GM12878 (cell line): ENCODE data around the gene ANKRD40CL. TPM values are rescaled to one million over a fixed set of nuclear protein-coding genes. Genes with fewer than 3 reads are reported as not detected.

Experiments
- ATAC-seq: fragments of 200-7000 bp; cut with Tn5 transposase; 3 replicates; pipeline ENCODE4 v1.9.1; 2020; ENCODE audit warnings: mild to moderate bottlenecking, moderate library complexity
- BruUV-seq: library from RNA; stranded (reverse); fragments of 400-500 nt; replicated peaks from 2 replicates; lab custom pipeline; 2021; lab: Mats Ljungman, UMichigan
- CTCF ChIA-PET: fragments of 300-600 bp; sonication (Branson Sonifier 250); formaldehyde crosslinking; extraction: SDS; loops from one replicate; lab custom pipeline; 2021; ENCODE audit warnings: inconsistent platforms; lab: Yijun Ruan, JAX
- POLR2A ChIA-PET: fragments of 350-600 bp; formaldehyde crosslinking; extraction: SDS; loops from one replicate; lab custom pipeline; 2021; ENCODE audit warnings: inconsistent platforms; lab: Charles Lee
- RAD21 ChIA-PET: fragments of 300-600 bp; sonication (Branson Sonifier 250); formaldehyde crosslinking; loops from one replicate; lab custom pipeline; 2023; ENCODE audit warnings: antibody characterized with exemption; ENCODE audit not compliant: unreplicated experiment; lab: Charles Lee
- SMC1A ChIA-PET: fragments of 300-600 bp; sonication (Branson Sonifier 250); formaldehyde crosslinking; loops from one replicate; lab custom pipeline; 2023; ENCODE audit not compliant: unreplicated experiment, uncharacterized antibody; lab: Charles Lee
- DNase-seq: peaks from one replicate; pipeline ENCODE4 v3.0.0-alpha.2; 2011; ENCODE audit warnings: low read depth, low spot score
- FAIRE-seq: peaks from 3 replicates; lab custom pipeline; 2011; peaks lifted over from hg19 to GRCh38; lab: Jason Lieb, UNC
- H2AFZ ChIP-seq: 2 replicates; pipeline ENCODE4 v1.6.0; 2011; ENCODE audit warnings: low read depth, low read length, control low read depth; ENCODE audit not compliant: control insufficient read depth
- H3K27ac ChIP-seq: 2 replicates; pipeline ENCODE4 v1.5.1; 2011; ENCODE audit warnings: control low read depth; ENCODE audit not compliant: control insufficient read depth, insufficient read depth
- H3K27me3 ChIP-seq, 2 experiments: replicated peaks in 1 of 2; 2 replicates each; pipeline versions ENCODE4 v1.6.0 to v1.6.1; 2011; ENCODE audit warnings: low read length in 1 of 2; ENCODE audit not compliant: control insufficient read depth in 2 of 2, insufficient read depth in 2 of 2
- H3K36me3 ChIP-seq, 2 experiments: 2 replicates each; pipeline ENCODE4 v1.5.1; 2011; ENCODE audit warnings: low read length in 1 of 2; ENCODE audit not compliant: control insufficient read depth in 2 of 2, insufficient read depth in 2 of 2
- H3K4me1 ChIP-seq: 2 replicates; pipeline ENCODE4 v1.6.1; 2011; ENCODE audit warnings: mild to moderate bottlenecking, low read length, moderate library complexity, mixed read lengths; ENCODE audit not compliant: control insufficient read depth, insufficient read depth
- H3K4me2 ChIP-seq: 2 replicates; pipeline ENCODE4 v1.6.0; 2011; ENCODE audit warnings: control low read depth; ENCODE audit not compliant: control insufficient read depth, insufficient read depth
- H3K4me3 ChIP-seq: fragments of 200-600 bp; sonication (generic); 2 replicates; pipeline ENCODE4 v1.5.1; 2016
- H3K79me2 ChIP-seq: 2 replicates; pipeline ENCODE4 v1.6.0; 2011; ENCODE audit warnings: low read length; ENCODE audit not compliant: control insufficient read depth, insufficient read depth
- H3K9ac ChIP-seq: 2 replicates; pipeline ENCODE4 v1.8.0; 2011; ENCODE audit warnings: low read length, control low read depth, mixed read lengths; ENCODE audit not compliant: control insufficient read depth, insufficient read depth
- H3K9me3 ChIP-seq: replicated peaks from 3 replicates; pipeline ENCODE4 v1.5.1; 2011; ENCODE audit warnings: mild to moderate bottlenecking, low read length; ENCODE audit not compliant: control insufficient read depth, insufficient read depth
- H4K20me1 ChIP-seq: 2 replicates; pipeline ENCODE4 v1.6.0; 2011; ENCODE audit not compliant: control insufficient read depth, insufficient read depth
- EED ChIP-seq: sonication (generic); IDR thresholded peaks from 2 replicates; pipeline ENCODE4 v1.6.1; 2016; ENCODE audit warnings: antibody characterized with exemption, low read depth
- EP300 ChIP-seq, 2 experiments: fragments of 150-350 bp in 1 of 2; IDR thresholded peaks; 2 replicates each; pipeline ENCODE4 v1.6.1; 2011 to 2012; ENCODE audit warnings: low read depth in 2 of 2, low read length in 2 of 2, borderline replicate concordance in 1 of 2, improper control_type of control experiment in 1 of 2, inconsistent platforms in 1 of 2; ENCODE audit not compliant: control insufficient read depth in 1 of 2
- GABPA ChIP-seq: IDR thresholded peaks from 2 replicates; pipeline ENCODE4 v1.6.1; 2014; ENCODE audit warnings: antibody characterized with exemption, low read depth, mild to moderate bottlenecking, inconsistent platforms
- RELA ChIP-seq: fragments of 450-650 bp; IDR thresholded peaks from 2 replicates; pipeline ENCODE4 v1.8.0; 2014; ENCODE audit warnings: borderline replicate concordance; ENCODE audit not compliant: partially characterized antibody
- SP1 ChIP-seq: IDR thresholded peaks from one replicate; pipeline ENCODE4 v1.6.1; 2011; ENCODE audit warnings: low read depth, low read length
- WGBS: methylation state at CpG from one replicate; pipeline ENCODE4 v1.1.6; 2016; ENCODE audit warnings: low lambda C conversion rate; ENCODE audit not compliant: insufficient replicate concordance, insufficient coverage; ENCODE audit errors: missing lambda C conversion rate; 5-methylcytosine and 5-hydroxymethylcytosine counted together
- in situ Hi-C: fragments of 300-500 bp; cut with MboI; formaldehyde crosslinking; loops from 9 replicates; pipeline ENCODE4 v1.14.3; 2018; ENCODE audit warnings: mixed read lengths
- intact Hi-C: fragments of 100-400 bp; cut with micrococcal nuclease; formaldehyde crosslinking; loops from one replicate; pipeline ENCODE4 v1.14.2; 2022; ENCODE audit not compliant: unreplicated experiment
- polyA plus RNA-seq, 11 experiments: library from polyadenylated mRNA; depleted of rRNA in 4 of 11; unstranded in 6 of 11; stranded (reverse) in 5 of 11; fragments of >200 nt; fragmentation: Nextera tagmentation in 4 of 11; fragmentation: Illumina TruSeq in 1 of 11; extraction: Ambion mirVana in 4 of 11; extraction: Trizol in 1 of 11; gene quantifications; 1 replicate in 1 of 11; 2 replicates in 10 of 11; pipeline versions ENCODE4 v1.2.1 to v1.2.3, GENCODE V29; 2011 to 2016; ENCODE audit warnings: inconsistent platforms in 2 of 11, missing spikeins in 2 of 11, low read depth in 1 of 11
- total RNA-seq, 4 experiments: library from RNA; depleted of rRNA in 3 of 4; stranded (reverse); fragments of >200 nt in 3 of 4; fragmentation: Illumina TruSeq in 1 of 4; extraction: Trizol in 1 of 4; gene quantifications; 2 replicates each; pipeline versions ENCODE4 v1.2.1 to v1.2.3, GENCODE V29; 2013 to 2021
- TF ChIP-seq, protein P1 (sequence below): fragments of 450-650 bp; IDR thresholded peaks from 2 replicates; pipeline ENCODE4 v1.6.1; 2016; ENCODE audit warnings: mild to moderate bottlenecking

Gene ANKRD40CL
- total and polyA plus RNA-seq, 10 of the 15 experiments (the other 5 are each of a cell fraction or from before 2014, with no cell fraction given), result not detected

DNA sequence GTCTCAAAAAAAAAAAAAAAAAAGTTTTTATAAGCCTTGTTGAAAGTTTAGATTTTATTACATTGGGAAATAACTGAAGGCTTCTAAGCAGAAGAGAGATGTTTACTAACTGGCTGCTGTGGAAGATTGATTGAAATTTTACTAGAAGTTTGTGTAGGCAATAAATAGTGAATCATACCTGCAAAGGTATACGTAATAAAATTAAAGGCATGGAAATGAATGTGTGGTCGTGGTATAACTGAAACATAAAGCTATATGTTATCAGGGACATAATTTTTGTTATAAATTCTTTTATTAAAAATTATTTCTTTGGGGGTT lies 39.2 kb downstream of the ANKRD40CL start:
- WGBS, result 68% methylated on average over 2 of the region's 2 CpGs
- no TSS peak for BruUV-seq
- ChIA-PET CTCF (interaction anchor here (0.6 kb wide), 1 partner anchor 612 kb away, joined by 3 read pairs; no protein-coding TSS in a partner anchor), SMC1A (no interaction called here), POLR2A (no interaction called here), RAD21 (interaction anchor here (0.7 kb wide), 1 partner anchor 186 kb away, joined by 3 read pairs; no protein-coding TSS in a partner anchor)
- in situ Hi-C loops, result no loop called here
- intact Hi-C loops, result no loop called here
- Histone ChIP-seq H3K9ac (no peak overlapping the region), H2AFZ (no peak overlapping the region), H3K27me3 (no peaks in the 10 kb centered on the region), H3K4me2 (no peak overlapping the region), H3K27ac (no peak overlapping the region), H3K36me3 (peaks cover 0 to 2% of the 10 kb centered on the region in 2 experiments; a peak in 3 of 4 replicates), H3K79me2 (peaks cover 95% of the 10 kb centered on the region), H3K4me3 (no peak overlapping the region), H4K20me1 (peaks cover 15% of the 10 kb centered on the region; the same call in 1 of the 2 replicates), H3K9me3 (no peaks in the 10 kb centered on the region), H3K4me1 (no peaks in the 10 kb centered on the region)
- DNase-seq, result no peak
- ATAC-seq, result no peak
- no peak for FAIRE-seq
- TF ChIP-seq RELA, result no peak
- TF ChIP-seq, protein P1, sequence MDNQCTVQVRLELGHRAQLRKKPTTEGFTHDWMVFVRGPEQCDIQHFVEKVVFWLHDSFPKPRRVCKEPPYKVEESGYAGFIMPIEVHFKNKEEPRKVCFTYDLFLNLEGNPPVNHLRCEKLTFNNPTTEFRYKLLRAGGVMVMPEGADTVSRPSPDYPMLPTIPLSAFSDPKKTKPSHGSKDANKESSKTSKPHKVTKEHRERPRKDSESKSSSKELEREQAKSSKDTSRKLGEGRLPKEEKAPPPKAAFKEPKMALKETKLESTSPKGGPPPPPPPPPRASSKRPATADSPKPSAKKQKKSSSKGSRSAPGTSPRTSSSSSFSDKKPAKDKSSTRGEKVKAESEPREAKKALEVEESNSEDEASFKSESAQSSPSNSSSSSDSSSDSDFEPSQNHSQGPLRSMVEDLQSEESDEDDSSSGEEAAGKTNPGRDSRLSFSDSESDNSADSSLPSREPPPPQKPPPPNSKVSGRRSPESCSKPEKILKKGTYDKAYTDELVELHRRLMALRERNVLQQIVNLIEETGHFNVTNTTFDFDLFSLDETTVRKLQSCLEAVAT, result no peak
- TF ChIP-seq GABPA, result no peak
- TF ChIP-seq SP1, result no peak
- TF ChIP-seq EP300 (IDR thresholded peaks at IDR 0.05; ENCODE audit: borderline replicate concordance in 1 of 2, control insufficient read depth in 1 of 2, low read depth in 2 of 2, low read length in 2 of 2), result no peak
- TF ChIP-seq EED, result no peak
